HT-29 (cell line): ENCODE data around the gene ASAP3. TPM values are rescaled to one million over a fixed set of nuclear protein-coding genes. Genes with fewer than 3 reads are reported as not detected.

Source experiments
- total RNA-seq: library from RNA; depleted of rRNA; stranded (reverse); fragments of >200 nt; shearing (Covaris generic); gene quantifications from 2 replicates; pipeline ENCODE4 v1.2.3, GENCODE V29; 2014; rRNA removed

ASAP3 gene
- total RNA-seq, 1 experiment from 2014 or later: 4.3 TPM

Other genes starting within 250 kb of the ASAP3 start
- gene HNRNPR, start 139.9 kb downstream of the ASAP3 start, total RNA-seq: 101 and 130 TPM in 2 replicates
- gene ZNF436, start 114.3 kb downstream of the ASAP3 start, total RNA-seq: 2.7 and 2.9 TPM in 2 replicates
- 2.1 and 2.3 TPM in 2 replicates for gene TCEA3, start 59.4 kb downstream of the ASAP3 start, total RNA-seq
- gene E2F2, start 47.1 kb upstream of the ASAP3 start, total RNA-seq: 4.7 TPM in 2 replicates
- 1.3 and 3.4 TPM in 2 replicates for gene ID3, start 75.3 kb upstream of the ASAP3 start, total RNA-seq
- 1,290 and 1,388 TPM in 2 replicates for gene RPL11, start 207.6 kb upstream of the ASAP3 start, total RNA-seq